ENCODE results near the gene EIF2B2. TPM values are rescaled to one million over a fixed set of nuclear protein-coding genes. Genes with fewer than 3 reads are reported as not detected.

The EIF2B2 gene
- total RNA-seq, 4 donors from 2014 or later: 47.0 to 94.8 (median 69.3) TPM

DNA sequence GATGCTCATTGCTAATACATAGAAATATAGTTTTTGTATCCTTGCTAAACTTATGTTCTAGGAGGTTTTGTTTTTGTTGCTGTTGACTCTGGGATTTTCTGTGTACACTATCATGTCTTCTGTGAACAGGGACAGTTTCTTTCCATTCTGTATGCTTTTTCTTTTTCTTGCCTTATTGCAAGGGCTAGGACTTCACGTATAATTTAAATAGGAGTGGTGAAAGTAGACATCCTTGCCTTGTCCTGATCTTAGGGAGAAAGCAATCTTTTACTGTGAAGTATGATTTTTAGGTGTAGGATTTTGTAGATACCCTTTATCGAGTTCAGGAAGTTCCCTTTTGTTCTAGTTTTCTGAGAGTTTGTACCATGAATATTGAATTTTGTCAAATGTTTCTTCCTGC lies 1.5 kb upstream of the EIF2B2 start:
- intact Hi-C loops (cut with DNase I): loop anchor here (10.0 kb wide), 1 partner anchor 64 kb away; the partner anchor contains the start of genes ACYP1 and ZC2HC1C
- no peaks in the 10 kb centered on the region for H3K27me3 ChIP-seq
- H3K9me3 ChIP-seq: no peaks in the 10 kb centered on the region
- H3K4me1 ChIP-seq: peaks cover 23% of the 10 kb centered on the region in 2 donors
- DNase-seq: no peak
- no peak overlapping the region for H3K4me3 ChIP-seq (replicated peaks in 1 of 3)
- no peak overlapping the region for H3K27ac ChIP-seq
- H3K36me3 ChIP-seq: peaks cover 7 to 9% of the 10 kb centered on the region in 2 donors
- TF ChIP-seq, protein P1, sequence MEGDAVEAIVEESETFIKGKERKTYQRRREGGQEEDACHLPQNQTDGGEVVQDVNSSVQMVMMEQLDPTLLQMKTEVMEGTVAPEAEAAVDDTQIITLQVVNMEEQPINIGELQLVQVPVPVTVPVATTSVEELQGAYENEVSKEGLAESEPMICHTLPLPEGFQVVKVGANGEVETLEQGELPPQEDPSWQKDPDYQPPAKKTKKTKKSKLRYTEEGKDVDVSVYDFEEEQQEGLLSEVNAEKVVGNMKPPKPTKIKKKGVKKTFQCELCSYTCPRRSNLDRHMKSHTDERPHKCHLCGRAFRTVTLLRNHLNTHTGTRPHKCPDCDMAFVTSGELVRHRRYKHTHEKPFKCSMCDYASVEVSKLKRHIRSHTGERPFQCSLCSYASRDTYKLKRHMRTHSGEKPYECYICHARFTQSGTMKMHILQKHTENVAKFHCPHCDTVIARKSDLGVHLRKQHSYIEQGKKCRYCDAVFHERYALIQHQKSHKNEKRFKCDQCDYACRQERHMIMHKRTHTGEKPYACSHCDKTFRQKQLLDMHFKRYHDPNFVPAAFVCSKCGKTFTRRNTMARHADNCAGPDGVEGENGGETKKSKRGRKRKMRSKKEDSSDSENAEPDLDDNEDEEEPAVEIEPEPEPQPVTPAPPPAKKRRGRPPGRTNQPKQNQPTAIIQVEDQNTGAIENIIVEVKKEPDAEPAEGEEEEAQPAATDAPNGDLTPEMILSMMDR (IDR thresholded peaks at IDR 0.05): no peak
- TF ChIP-seq POLR2A (IDR thresholded peaks at IDR 0.05): no peak
- WGBS, 2 donors: 92 to 93% methylated on average over 2 of the region's 2 CpGs

DNA sequence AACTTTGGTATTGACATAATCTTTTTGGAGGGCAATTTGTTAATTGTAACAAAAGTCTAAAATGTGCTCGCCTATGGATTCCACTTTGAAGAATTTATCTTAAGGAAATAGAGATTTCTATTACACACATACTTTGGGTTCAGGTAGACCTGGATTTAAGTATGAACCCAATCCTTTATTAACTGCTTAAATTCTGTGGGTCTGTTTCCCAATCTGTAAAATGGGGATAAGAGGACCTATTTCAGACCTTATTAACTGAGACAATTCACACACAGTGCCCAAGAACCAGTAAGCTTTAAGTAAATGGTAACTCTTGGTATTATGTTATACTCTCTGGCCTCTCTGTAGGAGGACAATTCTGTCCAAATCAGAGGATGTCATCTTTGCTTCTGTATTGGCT lies 822 bp upstream of the EIF2B2 start:
- DNase-seq: no peak
- Histone ChIP-seq H3K9me3 (no peaks in the 10 kb centered on the region), H3K4me3 (replicated peaks in 1 of 3) (peak overlapping the region in 2 of 3 donors; percentile 89 to 92), H3K27me3 (no peaks in the 10 kb centered on the region), H3K27ac (peak overlapping the region; percentile 82 to 94 (median 90)), H3K36me3 (peaks cover 14 to 15% of the 10 kb centered on the region in 2 donors), H3K4me1 (peaks cover 26 to 30% of the 10 kb centered on the region in 2 donors)
- TF ChIP-seq POLR2A (IDR thresholded peaks at IDR 0.05): no peak
- TF ChIP-seq, protein P1 (IDR thresholded peaks at IDR 0.05): no peak
- 100% methylated on average over 1 of the region's 1 CpG for WGBS, 2 donors
- intact Hi-C loops (cut with DNase I): loop anchor here (10.0 kb wide), 1 partner anchor 63 kb away; the partner anchor contains the start of genes ACYP1 and ZC2HC1C

DNA sequence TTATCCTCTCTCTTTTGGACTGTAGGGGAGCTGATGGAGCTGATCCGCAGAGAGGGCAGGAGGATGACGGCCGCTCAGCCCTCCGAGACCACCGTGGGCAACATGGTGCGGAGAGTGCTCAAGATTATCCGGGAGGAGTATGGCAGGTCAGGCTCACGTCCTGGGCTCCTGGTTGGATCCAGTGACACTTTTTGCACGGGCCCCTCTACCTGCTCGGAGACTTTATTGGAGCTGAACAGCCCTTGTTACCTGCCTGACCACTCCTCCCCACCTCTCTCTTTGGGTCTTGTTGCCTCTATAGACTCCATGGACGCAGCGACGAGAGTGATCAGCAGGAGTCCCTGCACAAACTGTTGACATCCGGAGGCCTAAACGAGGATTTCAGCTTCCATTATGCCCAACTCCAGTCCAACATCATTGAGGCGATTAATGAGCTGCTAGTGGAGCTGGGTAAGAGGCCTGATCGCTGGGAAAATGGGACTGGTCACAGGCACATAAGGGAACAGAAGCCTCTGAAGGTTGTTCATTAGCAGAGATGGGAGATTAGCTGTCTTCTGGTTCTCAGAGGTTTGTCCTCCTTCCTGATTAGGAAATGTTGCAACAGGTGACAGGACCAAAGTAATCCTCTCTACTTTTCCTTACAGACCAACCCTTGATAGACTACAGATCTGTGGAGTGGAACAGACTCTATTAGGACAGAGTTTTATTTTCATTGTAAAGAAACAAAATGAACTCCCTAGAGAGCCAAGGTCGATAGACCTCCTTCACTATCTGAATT lies 718 bp downstream of the EIF2B2 start:
- H3K27ac ChIP-seq: peak overlapping the region; percentile 82 to 94 (median 90)

DNA sequence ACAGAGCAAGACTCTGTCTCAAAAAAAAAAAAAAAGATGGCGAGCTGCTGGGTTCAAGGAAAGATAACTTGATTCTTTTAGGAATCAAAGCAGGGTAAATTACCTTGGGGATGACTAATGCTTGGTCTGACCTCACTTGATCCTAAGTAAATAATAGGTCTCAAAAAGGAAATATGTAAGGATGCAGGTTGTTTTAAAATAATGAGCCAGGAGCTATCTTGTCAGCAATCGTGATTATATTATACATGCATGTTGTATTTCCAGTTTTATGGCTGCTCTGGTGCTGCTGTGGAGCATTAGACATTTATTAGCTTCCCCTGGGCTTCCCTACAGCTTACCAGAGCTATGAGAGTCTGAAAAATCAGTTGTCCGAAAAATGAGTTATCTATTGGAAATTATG lies 2.6 kb downstream of the EIF2B2 start:
- Histone ChIP-seq H3K9me3 (no peaks in the 10 kb centered on the region), H3K4me1 (peaks cover 54 to 60% of the 10 kb centered on the region in 2 donors), H3K36me3 (peaks cover 21 to 26% of the 10 kb centered on the region in 2 donors), H3K27me3 (no peaks in the 10 kb centered on the region), H3K4me3 (replicated peaks in 1 of 3) (no peak overlapping the region), H3K27ac (peak overlapping the region in 2 of 3 donors; percentile 75 to 87)
- intact Hi-C loops (cut with DNase I): loop anchor here (5.0 to 10.0 kb wide), 2 partner anchors 53 to 59 kb away; partner anchors contain the start of genes ACYP1 and ZC2HC1C
- no peak for DNase-seq
- TF ChIP-seq POLR2A (IDR thresholded peaks at IDR 0.05): no peak
- TF ChIP-seq, protein P1 (IDR thresholded peaks at IDR 0.05): no peak
- WGBS, 2 donors: 92 to 94% methylated on average over 3 of the region's 3 CpGs

More for the DNA sequence above, 718 bp downstream of the EIF2B2 start:
- Histone ChIP-seq H3K36me3 (peaks cover 21 to 26% of the 10 kb centered on the region in 2 donors), H3K9me3 (no peaks in the 10 kb centered on the region), H3K27me3 (no peaks in the 10 kb centered on the region), H3K4me3 (replicated peaks in 1 of 3) (peak overlapping the region; percentile 33 to 92 (median 89)), H3K4me1 (peaks cover 40 to 45% of the 10 kb centered on the region in 2 donors)
- TF ChIP-seq, protein P1 (IDR thresholded peaks at IDR 0.05): no peak
- no peak for TF ChIP-seq POLR2A (IDR thresholded peaks at IDR 0.05)
- WGBS, 2 donors: 5 to 7% methylated on average over 18 of the region's 18 CpGs
- intact Hi-C loops (cut with DNase I): loop anchor here (10.0 kb wide), 1 partner anchor 61 kb away; the partner anchor contains the start of genes ACYP1 and ZC2HC1C
- DNase-seq: no peak

DNA sequence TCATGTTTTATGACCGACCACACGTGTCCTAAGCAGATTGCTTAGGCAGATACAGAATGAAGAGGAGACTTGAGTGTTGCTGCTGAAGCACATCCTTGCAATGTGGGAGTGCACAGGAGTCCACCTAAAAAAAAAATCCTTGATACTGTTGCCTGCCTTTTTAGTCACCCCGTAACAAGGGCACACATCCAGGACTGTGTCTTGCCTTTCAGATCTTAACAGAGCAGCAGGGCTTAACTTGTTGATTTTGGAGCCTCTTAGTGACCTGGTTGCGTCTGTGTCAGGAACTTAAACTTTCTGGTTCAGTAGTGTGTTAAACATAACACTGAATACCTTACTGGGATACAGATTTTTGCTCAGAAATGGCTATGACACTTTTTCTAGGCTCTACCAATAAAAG lies 6.5 kb downstream of the EIF2B2 start:
- H3K4me3 ChIP-seq (replicated peaks in 1 of 3): no peak overlapping the region
- no peaks in the 10 kb centered on the region for H3K27me3 ChIP-seq
- peak; percentile 94 to 95 for DNase-seq
- no peaks in the 10 kb centered on the region for H3K9me3 ChIP-seq
- peaks cover 26 to 30% of the 10 kb centered on the region in 2 donors for H3K36me3 ChIP-seq
- intact Hi-C loops (cut with DNase I): loop anchor here (5.0 to 10.0 kb wide), 2 partner anchors 56 to 57 kb away; partner anchors contain the start of genes ACYP1 and ZC2HC1C
- 47 to 53% methylated on average over 4 of the region's 4 CpGs for WGBS, 2 donors
- H3K4me1 ChIP-seq: peaks cover 65 to 81% of the 10 kb centered on the region in 2 donors
- peak overlapping the region; percentile 61 to 89 (median 83) for H3K27ac ChIP-seq
- TF ChIP-seq, protein P1 (IDR thresholded peaks at IDR 0.05): no peak
- peak in 1 of 2 donors; percentile 35 for TF ChIP-seq POLR2A (IDR thresholded peaks at IDR 0.05)
